Fibroblast of mammary gland (primary cell): ENCODE measurements around the gene RAG2.
"Not testable (repeated sequence)": the region's sequence is repeated elsewhere in the genome, so short reads cannot be mapped to it uniquely, and the experiment has no call there.

Source experiments
- DNase-seq: peaks from one replicate; pipeline ENCODE4 v3.0.0-alpha.2; 2010; ENCODE audit warnings: low read depth
- H3K4me3 ChIP-seq: 2 replicates; pipeline ENCODE4 v1.5.1; 2011; ENCODE audit warnings: low read depth, mild to moderate bottlenecking, low read length, moderate library complexity; ENCODE audit not compliant: control insufficient read depth
- TF ChIP-seq, protein P1 (sequence below): conservative IDR thresholded peaks from 2 replicates; pipeline ENCODE4 v1.5.1; 2011; ENCODE audit warnings: low read depth, low read length, inconsistent platforms; ENCODE audit not compliant: control insufficient read depth, insufficient read depth

The RAG2 gene

DNA sequence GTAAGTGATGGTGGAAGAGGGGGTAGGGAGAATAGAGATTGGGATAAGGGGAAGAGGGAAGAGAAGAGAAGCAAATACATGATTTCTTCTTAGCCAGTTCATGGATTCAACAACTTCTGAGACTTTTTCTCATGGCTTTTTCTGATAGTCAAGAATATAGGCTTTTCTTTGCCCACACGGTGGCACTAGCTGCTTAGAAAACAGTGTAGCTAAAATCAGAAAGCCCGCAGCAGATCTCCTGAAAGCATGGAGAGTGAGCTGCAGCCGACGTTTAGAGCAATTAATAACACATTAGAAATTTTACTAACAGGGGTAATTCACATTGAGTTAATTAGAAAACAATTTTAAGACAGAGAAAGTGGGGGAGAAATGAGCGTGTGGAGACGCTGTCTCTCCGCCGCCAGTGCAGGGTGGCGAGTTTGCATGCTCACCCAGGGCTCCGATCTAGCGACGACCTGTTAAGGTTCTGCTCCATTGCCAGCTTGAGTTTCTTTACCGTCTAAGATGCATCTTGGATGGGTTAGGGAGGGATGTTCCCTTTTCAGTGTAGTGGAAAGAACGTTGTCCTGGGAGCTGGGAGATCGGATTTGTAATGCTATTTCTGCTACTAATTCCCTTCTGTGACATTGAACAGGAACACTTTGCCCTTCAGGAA lies 33.5 kb downstream of the RAG2 start:
- DNase-seq: peak; percentile 62
- H3K4me3 ChIP-seq: no peak overlapping the region

DNA sequence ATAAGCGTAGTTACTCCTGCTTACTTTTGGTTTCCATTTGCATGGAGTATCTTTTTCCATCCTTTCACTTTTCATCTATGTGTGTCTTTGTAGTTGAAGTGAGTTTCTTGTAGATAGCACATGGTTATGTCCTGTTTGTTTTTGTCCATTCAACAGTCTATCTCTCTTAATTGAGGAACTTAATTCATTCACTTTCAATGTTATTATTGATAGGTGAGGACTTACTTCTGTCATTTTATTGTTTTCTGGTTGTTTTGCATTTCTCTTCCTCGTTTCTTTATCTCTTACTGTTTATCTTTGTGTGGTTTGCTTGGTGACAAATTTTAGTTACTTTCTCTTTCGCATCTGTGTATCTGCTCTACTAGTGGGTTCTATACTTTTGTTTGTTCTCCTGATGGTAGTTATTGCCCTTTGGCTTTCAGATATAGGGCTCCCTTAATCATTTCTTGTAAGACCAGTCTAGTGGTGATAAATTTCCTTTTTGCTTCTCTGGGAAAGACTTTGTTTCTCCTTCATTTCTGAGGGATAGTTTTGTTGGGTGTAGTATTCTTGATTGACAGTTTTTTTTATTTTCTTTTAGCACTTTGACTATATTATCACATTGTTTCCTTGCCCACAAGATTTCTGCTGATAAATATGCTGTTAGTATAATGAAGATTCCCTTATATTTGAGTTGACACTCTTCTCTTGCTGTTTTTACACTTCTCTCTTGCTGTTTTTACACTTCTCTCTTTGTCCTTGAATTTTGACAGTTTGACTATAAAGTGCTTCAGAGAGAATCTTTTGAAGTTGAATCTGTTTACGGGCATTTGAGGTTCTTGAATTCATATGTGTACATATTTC lies 39.2 kb downstream of the RAG2 start:
- H3K4me3 ChIP-seq: no peak overlapping the region
- no peak for DNase-seq
- TF ChIP-seq, protein P1, sequence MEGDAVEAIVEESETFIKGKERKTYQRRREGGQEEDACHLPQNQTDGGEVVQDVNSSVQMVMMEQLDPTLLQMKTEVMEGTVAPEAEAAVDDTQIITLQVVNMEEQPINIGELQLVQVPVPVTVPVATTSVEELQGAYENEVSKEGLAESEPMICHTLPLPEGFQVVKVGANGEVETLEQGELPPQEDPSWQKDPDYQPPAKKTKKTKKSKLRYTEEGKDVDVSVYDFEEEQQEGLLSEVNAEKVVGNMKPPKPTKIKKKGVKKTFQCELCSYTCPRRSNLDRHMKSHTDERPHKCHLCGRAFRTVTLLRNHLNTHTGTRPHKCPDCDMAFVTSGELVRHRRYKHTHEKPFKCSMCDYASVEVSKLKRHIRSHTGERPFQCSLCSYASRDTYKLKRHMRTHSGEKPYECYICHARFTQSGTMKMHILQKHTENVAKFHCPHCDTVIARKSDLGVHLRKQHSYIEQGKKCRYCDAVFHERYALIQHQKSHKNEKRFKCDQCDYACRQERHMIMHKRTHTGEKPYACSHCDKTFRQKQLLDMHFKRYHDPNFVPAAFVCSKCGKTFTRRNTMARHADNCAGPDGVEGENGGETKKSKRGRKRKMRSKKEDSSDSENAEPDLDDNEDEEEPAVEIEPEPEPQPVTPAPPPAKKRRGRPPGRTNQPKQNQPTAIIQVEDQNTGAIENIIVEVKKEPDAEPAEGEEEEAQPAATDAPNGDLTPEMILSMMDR: no peak

More for the DNA sequence above, 33.5 kb downstream of the RAG2 start:
- TF ChIP-seq, protein P1: peak; percentile 64

DNA sequence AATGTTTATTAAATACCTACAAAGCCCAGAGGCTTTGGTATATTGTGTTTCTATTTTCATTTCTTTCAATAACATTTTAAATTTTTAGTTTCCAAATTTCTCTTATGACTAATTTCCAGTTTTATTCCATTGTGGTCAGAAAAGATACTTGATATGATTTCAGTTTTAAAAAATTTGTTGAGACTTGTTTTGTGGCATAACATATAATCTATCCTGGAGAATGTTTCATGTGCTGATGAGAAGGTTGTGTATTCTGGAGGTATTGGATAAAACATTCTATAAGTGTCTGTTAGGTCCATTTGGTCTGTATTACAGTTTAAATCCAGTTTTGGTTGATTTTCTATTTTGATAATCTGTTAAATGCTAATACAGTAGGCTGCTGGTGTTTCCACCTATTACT lies 40.0 kb downstream of the RAG2 start:
- no peak overlapping the region for H3K4me3 ChIP-seq
- TF ChIP-seq, protein P1: no peak
- no peak for DNase-seq

DNA sequence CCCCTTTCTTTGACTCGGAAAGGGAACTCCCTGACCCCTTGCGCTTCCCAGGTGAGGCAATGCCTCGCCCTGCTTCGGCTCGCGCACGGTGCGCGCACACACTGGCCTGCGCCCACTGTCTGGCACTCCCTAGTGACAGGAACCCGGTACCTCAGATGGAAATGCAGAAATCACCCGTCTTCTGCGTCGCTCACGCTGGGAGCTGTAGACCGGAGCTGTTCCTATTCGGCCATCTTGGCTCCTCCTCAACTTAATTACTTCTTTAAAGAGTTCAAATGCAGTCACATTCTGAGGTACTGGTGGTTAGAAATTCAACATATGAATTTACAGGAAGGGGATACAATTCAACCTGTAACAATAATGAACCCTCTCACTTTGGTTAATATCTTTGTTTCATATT lies 40.6 kb downstream of the RAG2 start:
- not testable (repeated sequence) for H3K4me3 ChIP-seq, DNase-seq

DNA sequence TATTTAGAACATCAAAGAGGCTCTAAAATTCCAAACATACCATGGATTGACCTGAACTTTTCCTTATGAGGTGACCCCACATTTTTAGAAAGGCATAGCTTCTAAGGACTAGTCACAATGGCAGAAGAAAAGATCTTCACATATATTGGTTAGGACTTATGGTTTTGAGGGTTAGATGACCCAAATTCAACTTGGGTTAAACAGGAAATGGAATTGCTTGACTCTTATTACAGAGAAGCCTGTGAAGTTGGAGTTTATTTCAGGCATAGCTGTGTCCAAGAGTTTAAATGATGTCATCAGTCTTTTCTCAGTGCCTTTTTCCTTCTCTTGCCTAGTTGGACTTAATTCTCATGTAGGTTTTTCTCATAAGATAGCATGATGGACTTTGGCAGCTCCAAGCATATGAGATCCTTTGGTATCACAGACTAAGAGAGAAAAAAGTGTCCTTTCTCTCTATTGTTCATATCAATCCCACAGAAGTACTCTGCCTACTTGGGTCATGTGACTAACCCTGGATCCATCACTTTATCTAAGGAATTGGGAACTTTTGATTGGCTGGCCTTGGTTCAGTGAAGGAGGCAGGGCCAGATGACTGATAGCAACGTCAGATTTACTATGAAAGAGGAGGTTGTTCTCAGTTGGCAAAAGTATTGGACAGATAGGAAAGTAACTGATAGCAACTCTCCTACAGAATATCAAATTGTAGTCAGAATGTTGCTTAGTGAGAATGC lies 47.5 kb downstream of the RAG2 start:
- DNase-seq: no peak
- TF ChIP-seq, protein P1: no peak
- H3K4me3 ChIP-seq: no peak overlapping the region
